Subcutaneous abdominal adipose tissue (tissue), 5 donors: Measurements from ENCODE around the gene NT5DC4.

ENCODE experiments used
- H3K27ac ChIP-seq: one replicate; pipeline ENCODE4 v1.7.0; 2013; ENCODE audit warnings: low read depth, mild to moderate bottlenecking, inconsistent platforms, low read length, moderate library complexity
- H3K27me3 ChIP-seq, 5 donors: one replicate each; pipeline ENCODE4 v1.7.0; 2013; ENCODE audit warnings: low read length in 5 of 5, inconsistent platforms in 1 of 5; ENCODE audit not compliant: control insufficient read depth in 5 of 5, insufficient read depth in 4 of 5
- H3K36me3 ChIP-seq, 5 donors: one replicate each; pipeline ENCODE4 v1.7.0; 2013; ENCODE audit warnings: low read length in 5 of 5; ENCODE audit not compliant: control insufficient read depth in 5 of 5, insufficient read depth in 5 of 5
- H3K4me1 ChIP-seq, 5 donors: one replicate each; pipeline ENCODE4 v1.7.0; 2013; ENCODE audit warnings: low read length in 5 of 5, mild to moderate bottlenecking in 3 of 5, moderate library complexity in 1 of 5; ENCODE audit not compliant: control insufficient read depth in 5 of 5, insufficient read depth in 5 of 5
- H3K4me3 ChIP-seq, 5 donors: one replicate each; pipeline ENCODE4 v1.7.0; 2013; ENCODE audit warnings: low read length in 5 of 5, low read depth in 1 of 5
- H3K9ac ChIP-seq, 5 donors: one replicate each; pipeline ENCODE4 v1.7.0; 2013; ENCODE audit warnings: low read length in 5 of 5, mild to moderate bottlenecking in 4 of 5, moderate library complexity in 3 of 5
- H3K9me3 ChIP-seq, 5 donors: one replicate each; pipeline ENCODE4 v1.7.0; 2013; ENCODE audit warnings: low read length in 5 of 5; ENCODE audit not compliant: control insufficient read depth in 5 of 5
- donor health status: healthy.
- donor health status: healthy.
- donor health status: healthy.
- donor health status: healthy.
- donor health status: healthy.

The NT5DC4 gene

GRCh38 chr2:112727276-112728028, 6.6 kb downstream of the NT5DC4 start:
- Histone ChIP-seq H3K4me3 (no peak overlapping the region), H3K27ac (no peak overlapping the region), H3K4me1 (peaks cover 0 to 16% (median 11%) of the 10 kb centered on the region in 5 donors), H3K9ac (no peak overlapping the region), H3K36me3 (no peaks in the 10 kb centered on the region), H3K27me3 (peaks cover 0 to 4% (median 0%) of the 10 kb centered on the region in 5 donors), H3K9me3 (no peaks in the 10 kb centered on the region)

- Histone ChIP-seq H3K4me3 (no peak overlapping the region), H3K9ac (no peak overlapping the region), H3K27ac (no peak overlapping the region), H3K36me3 (no peaks in the 10 kb centered on the region), H3K4me1 (peaks cover 0 to 16% (median 11%) of the 10 kb centered on the region in 5 donors), H3K9me3 (no peaks in the 10 kb centered on the region), H3K27me3 (peaks cover 0 to 4% (median 0%) of the 10 kb centered on the region in 5 donors)
Measured at GRCh38 chr2:112728029-112728362, 7.2 kb downstream of the NT5DC4 start.

- Histone ChIP-seq H3K36me3 (no peaks in the 10 kb centered on the region), H3K4me3 (no peak overlapping the region), H3K27me3 (peaks cover 0 to 4% (median 0%) of the 10 kb centered on the region in 5 donors), H3K4me1 (peaks cover 0 to 16% (median 11%) of the 10 kb centered on the region in 5 donors), H3K27ac (no peak overlapping the region), H3K9ac (no peak overlapping the region), H3K9me3 (no peaks in the 10 kb centered on the region)
Measured at GRCh38 chr2:112728378-112729175, 7.8 kb downstream of the NT5DC4 start.

- Histone ChIP-seq H3K36me3 (no peaks in the 10 kb centered on the region), H3K9ac (no peak overlapping the region), H3K4me3 (no peak overlapping the region), H3K4me1 (peaks cover 0 to 16% (median 11%) of the 10 kb centered on the region in 5 donors), H3K27me3 (peaks cover 0 to 4% (median 0%) of the 10 kb centered on the region in 5 donors), H3K9me3 (no peaks in the 10 kb centered on the region), H3K27ac (no peak overlapping the region)
Measured at GRCh38 chr2:112730216-112730615, 9.4 kb downstream of the NT5DC4 start.

GRCh38 chr2:112730791-112731190, 10.0 kb downstream of the NT5DC4 start:
- no peaks in the 10 kb centered on the region for H3K36me3 ChIP-seq
- H3K27me3 ChIP-seq = peaks cover 0 to 4% (median 0%) of the 10 kb centered on the region in 5 donors
- no peak overlapping the region for H3K9ac ChIP-seq
- H3K9me3 ChIP-seq = no peaks in the 10 kb centered on the region
- no peak overlapping the region for H3K4me3 ChIP-seq
- H3K27ac ChIP-seq = no peak overlapping the region
- H3K4me1 ChIP-seq = peaks cover 0 to 16% (median 11%) of the 10 kb centered on the region in 5 donors

GRCh38 chr2:112731479-112731878, 10.7 kb downstream of the NT5DC4 start:
- H3K36me3 ChIP-seq = no peaks in the 10 kb centered on the region
- H3K4me3 ChIP-seq = no peak overlapping the region
- H3K4me1 ChIP-seq = peaks cover 0 to 14% (median 9%) of the 10 kb centered on the region in 5 donors
- peaks cover 0 to 4% (median 0%) of the 10 kb centered on the region in 5 donors for H3K27me3 ChIP-seq
- no peak overlapping the region for H3K9ac ChIP-seq
- no peak overlapping the region for H3K27ac ChIP-seq
- H3K9me3 ChIP-seq = no peaks in the 10 kb centered on the region

GRCh38 chr2:112733456-112733855, 12.6 kb downstream of the NT5DC4 start:
- no peak overlapping the region for H3K9ac ChIP-seq
- no peak overlapping the region for H3K4me3 ChIP-seq
- no peaks in the 10 kb centered on the region for H3K9me3 ChIP-seq
- no peaks in the 10 kb centered on the region for H3K36me3 ChIP-seq
- H3K4me1 ChIP-seq = peaks cover 0 to 9% (median 4%) of the 10 kb centered on the region in 5 donors
- H3K27ac ChIP-seq = no peak overlapping the region
- peaks cover 0 to 3% (median 0%) of the 10 kb centered on the region in 5 donors for H3K27me3 ChIP-seq

GRCh38 chr2:112733871-112734270, 13.1 kb downstream of the NT5DC4 start:
- Histone ChIP-seq H3K4me3 (no peak overlapping the region), H3K4me1 (peaks cover 0 to 5% (median 4%) of the 10 kb centered on the region in 5 donors), H3K36me3 (no peaks in the 10 kb centered on the region), H3K27ac (no peak overlapping the region), H3K27me3 (peaks cover 0 to 3% (median 0%) of the 10 kb centered on the region in 5 donors), H3K9ac (no peak overlapping the region), H3K9me3 (no peaks in the 10 kb centered on the region)

GRCh38 chr2:112737542-112738232, 16.9 kb downstream of the NT5DC4 start:
- H3K4me1 ChIP-seq = no peaks in the 10 kb centered on the region
- H3K36me3 ChIP-seq = no peaks in the 10 kb centered on the region
- H3K27ac ChIP-seq = no peak overlapping the region
- H3K9ac ChIP-seq = no peak overlapping the region
- peaks cover 0 to 3% (median 0%) of the 10 kb centered on the region in 5 donors for H3K27me3 ChIP-seq
- H3K4me3 ChIP-seq = no peak overlapping the region
- H3K9me3 ChIP-seq = no peaks in the 10 kb centered on the region
